ENCODE data around the gene PTEN.
"Not testable (repeated sequence)": the region's sequence is repeated elsewhere in the genome, so short reads cannot be mapped to it uniquely, and the experiment has no call there.

GRCh38 chr10:87897957-87898356 lies 34.5 kb downstream of the PTEN start:
- not testable (repeated sequence) for TF ChIP-seq EZH2 (IDR thresholded peaks at IDR 0.05; ENCODE audit: borderline replicate concordance, low read depth, low read length, severe bottlenecking); CTCF (IDR thresholded peaks at IDR 0.05; ENCODE audit: borderline replicate concordance, extremely low read depth, low read length, poor library complexity, severe bottlenecking)
